Heart left ventricle (tissue), 16 donors: ENCODE results near the gene SPATA21. TPM values are rescaled to one million over a fixed set of nuclear protein-coding genes. Genes with fewer than 3 reads are reported as not detected.
A peak's percentile ranks its signal among the peaks of the same experiment; 100 is the strongest.

ENCODE experiments used
- ATAC-seq, 4 donors: fragments of 200-7000 bp; cut with Tn5 transposase; one replicate each; pipeline ENCODE4 v1.9.1; 2020 to 2022; ENCODE audit warnings: moderate library complexity in 4 of 4, mild to moderate bottlenecking in 3 of 4, moderate number of reproducible peaks in 1 of 4
- DNase-seq, 5 donors: peaks; one replicate each; pipeline ENCODE4 v3.0.0-alpha.2; 2020
- H3K27ac ChIP-seq, 12 donors: fragments of 200-600 bp; sonication (generic) in 4 of 12; one replicate each; pipeline versions ENCODE4 v1.5.0 to v1.8.0; 2016 to 2022; ENCODE audit warnings: mild to moderate bottlenecking in 2 of 12
- H3K27me3 ChIP-seq, 9 donors: fragments of 200-600 bp; sonication (generic) in 2 of 9; one replicate each; pipeline versions ENCODE4 v1.5.1 to v1.8.0; 2016 to 2022; ENCODE audit warnings: mild to moderate bottlenecking in 3 of 9
- H3K36me3 ChIP-seq, 9 donors: fragments of 200-600 bp; sonication (generic) in 2 of 9; one replicate each; pipeline versions ENCODE4 v1.5.0 to v1.8.0; 2018 to 2022; ENCODE audit warnings: mild to moderate bottlenecking in 2 of 9
- H3K4me1 ChIP-seq, 12 donors: fragments of 200-600 bp; sonication (generic) in 4 of 12; one replicate each; pipeline versions ENCODE4 v1.5.0 to v1.8.0; 2016 to 2022; ENCODE audit warnings: mild to moderate bottlenecking in 3 of 12
- H3K4me3 ChIP-seq, 12 donors: fragments of 200-600 bp; sonication (generic) in 4 of 12; one replicate each; pipeline versions ENCODE4 v1.5.0 to v1.8.0; 2017 to 2022; ENCODE audit warnings: mild to moderate bottlenecking in 9 of 12, moderate library complexity in 4 of 12
- H3K9me3 ChIP-seq, 12 donors: fragments of 200-600 bp; sonication (generic) in 4 of 12; one replicate each; pipeline versions ENCODE4 v1.5.0 to v1.8.0; 2016 to 2022; ENCODE audit warnings: mild to moderate bottlenecking in 1 of 12
- POLR2A ChIP-seq, 2 donors: fragments of 450-650 bp; IDR thresholded peaks; one replicate each; pipeline ENCODE4 v1.6.1; 2017; ENCODE audit warnings: antibody characterized with exemption in 2 of 2, mild to moderate bottlenecking in 2 of 2, moderate library complexity in 2 of 2
- WGBS, 4 donors: extraction: QIAGEN DNeasy Blood & Tissue Kit in 2 of 4; methylation state at CpG; one replicate each; pipeline versions ENCODE4 v1.1.5 to v1.1.7; 2013 to 2018; 5-methylcytosine and 5-hydroxymethylcytosine counted together
- intact Hi-C, 10 donors: fragments of 100-400 bp; cut with DNase I; formaldehyde crosslinking; loops; one replicate each; pipeline versions ENCODE4 v1.11.1 to v1.14.2; 2022
- polyA plus RNA-seq, 2 donors: library from polyadenylated mRNA; stranded (reverse); fragments of 200-250 nt; gene quantifications; one replicate each; pipeline ENCODE4 v1.2.3, GENCODE V29; 2013
- total RNA-seq, 9 donors: library from RNA; depleted of rRNA in 2 of 9; stranded (reverse); fragments of >200 nt in 2 of 9; fragmentation: NEBNext Ultra II Directional in 3 of 9; extraction: Animal tissue kit (Norgen Biotek cat#: 25700) in 3 of 9; gene quantifications; one replicate each; pipeline versions ENCODE4 v1.1.0 to v1.2.4, GENCODE V29; 2016 to 2023
- TF ChIP-seq, protein P1 (sequence below), 12 donors: fragments of 200-600 bp; sonication (generic) in 4 of 12; IDR thresholded peaks; one replicate each; pipeline versions ENCODE4 v1.5.0 to v1.8.0; 2018 to 2022; ENCODE audit warnings: antibody characterized with exemption in 12 of 12, mild to moderate bottlenecking in 5 of 12
- donor health status: ischemic (EF 13 %, LVEDD 7.1; RV severe dilation, severe dysfunction).
- donor health status: healthy with polysubstance abuse.
- donor health status: DM: no; HTN: yes; CAD: no.
- donor health status: DM: no; HTN: no; CAD: no.
- donor health status: ischemic (EF 25% LVEDD 6.9; RV normal size, moderate dysfunction).
- donor health status: ischemic (EF 25% LVEDD 5.7; RV mildly dilated, moderate dysfunction).
- donor health status: healthy.
- donor health status: DM: yes; HTN: yes; CAD: no.
- donor health status: ischemic (EF 35%, LVEDD 5.7; RV mildly dilated, moderate dysfunction).
- donor health status: nonischemic (EF 11% LVEDD 7.7; RV severe dilation, severe dysfunction).
- donor health status: DM: yes; HTN: yes; CAD: no.
- donor health status: PGD.
- donor health status: ischemic (EF 29% LVEDD 5.4; RV normal size, mild dysfunction).
- donor health status: nonischemic (EF 23%, LVEDD 6.1; RV moderate dilation, normal function).

Gene SPATA21
- total and polyA plus RNA-seq, 11 donors = 0.06 to 0.08 TPM; not detected in 9

DNA sequence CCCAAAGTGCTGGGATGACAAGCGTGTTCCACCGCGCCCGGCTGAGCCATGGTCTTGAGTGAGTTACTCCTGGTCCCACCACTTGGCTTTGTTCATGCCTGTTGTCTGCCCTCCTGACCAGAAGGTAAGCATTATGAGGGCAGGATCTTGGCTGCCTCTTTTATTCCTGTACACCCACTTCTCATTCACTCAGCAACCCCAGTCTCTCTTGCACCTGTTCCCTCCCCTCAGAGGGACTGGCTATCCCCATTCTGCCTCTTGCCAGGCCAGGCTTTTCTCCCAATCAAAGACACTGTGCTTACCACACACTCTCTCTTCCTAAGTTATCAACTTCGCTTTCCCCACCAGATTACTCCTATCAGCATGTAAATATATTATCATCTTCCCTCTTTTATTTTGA lies 26.4 kb downstream of the SPATA21 start:
- DNase-seq (peak in 1 of 5 donors; percentile 48), ATAC-seq (no peak)
- Histone ChIP-seq H3K4me1 (no peaks in the 10 kb centered on the region), H3K27ac (no peak overlapping the region), H3K27me3 (no peaks in the 10 kb centered on the region), H3K4me3 (no peak overlapping the region), H3K36me3 (no peaks in the 10 kb centered on the region), H3K9me3 (no peaks in the 10 kb centered on the region)
- TF ChIP-seq, protein P1, sequence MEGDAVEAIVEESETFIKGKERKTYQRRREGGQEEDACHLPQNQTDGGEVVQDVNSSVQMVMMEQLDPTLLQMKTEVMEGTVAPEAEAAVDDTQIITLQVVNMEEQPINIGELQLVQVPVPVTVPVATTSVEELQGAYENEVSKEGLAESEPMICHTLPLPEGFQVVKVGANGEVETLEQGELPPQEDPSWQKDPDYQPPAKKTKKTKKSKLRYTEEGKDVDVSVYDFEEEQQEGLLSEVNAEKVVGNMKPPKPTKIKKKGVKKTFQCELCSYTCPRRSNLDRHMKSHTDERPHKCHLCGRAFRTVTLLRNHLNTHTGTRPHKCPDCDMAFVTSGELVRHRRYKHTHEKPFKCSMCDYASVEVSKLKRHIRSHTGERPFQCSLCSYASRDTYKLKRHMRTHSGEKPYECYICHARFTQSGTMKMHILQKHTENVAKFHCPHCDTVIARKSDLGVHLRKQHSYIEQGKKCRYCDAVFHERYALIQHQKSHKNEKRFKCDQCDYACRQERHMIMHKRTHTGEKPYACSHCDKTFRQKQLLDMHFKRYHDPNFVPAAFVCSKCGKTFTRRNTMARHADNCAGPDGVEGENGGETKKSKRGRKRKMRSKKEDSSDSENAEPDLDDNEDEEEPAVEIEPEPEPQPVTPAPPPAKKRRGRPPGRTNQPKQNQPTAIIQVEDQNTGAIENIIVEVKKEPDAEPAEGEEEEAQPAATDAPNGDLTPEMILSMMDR (IDR thresholded peaks at IDR 0.05) = no peak
- no peak for TF ChIP-seq POLR2A (IDR thresholded peaks at IDR 0.05)
- intact Hi-C loops = no loop called here
- WGBS, 4 donors = 93 to 95% (median 94%) methylated on average over 5 of the region's 5 CpGs

GRCh38 chr1:16409536-16410152 lies 27.6 kb downstream of the SPATA21 start:
- Histone ChIP-seq H3K36me3 (no peaks in the 10 kb centered on the region), H3K4me1 (no peaks in the 10 kb centered on the region), H3K27ac (no peak overlapping the region), H3K4me3 (no peak overlapping the region), H3K27me3 (no peaks in the 10 kb centered on the region), H3K9me3 (no peaks in the 10 kb centered on the region)
- 82 to 87% (median 84%) methylated on average over 24 to 25 of the region's 25 CpGs for WGBS, 4 donors
- intact Hi-C loops = no loop called here
- TF ChIP-seq, protein P1 (IDR thresholded peaks at IDR 0.05) = no peak
- no peak for TF ChIP-seq POLR2A (IDR thresholded peaks at IDR 0.05)
- ATAC-seq = peak in 2 of 4 donors; percentile 11 to 14
- peak in 1 of 5 donors; percentile 28 for DNase-seq

DNA sequence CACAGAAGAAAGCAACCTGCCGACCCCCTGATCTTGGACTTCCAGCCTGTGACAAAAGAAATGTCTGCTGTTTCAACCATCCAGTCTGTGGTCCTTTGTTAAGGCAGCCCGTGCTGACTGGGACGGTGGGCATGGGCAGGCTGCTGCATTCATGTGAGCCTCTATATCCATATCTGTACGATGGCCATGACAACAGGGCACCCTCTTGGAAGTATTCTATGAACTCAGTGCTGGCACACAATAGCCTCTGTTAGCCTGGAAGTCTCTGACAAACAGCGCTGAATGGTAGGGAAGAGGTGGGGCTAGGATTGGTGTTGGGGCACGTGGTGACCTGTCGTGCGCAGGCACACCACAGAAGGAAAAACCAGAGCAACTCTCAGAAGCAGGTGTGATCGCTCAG lies 30.4 kb downstream of the SPATA21 start:
- H3K4me3 ChIP-seq = no peak overlapping the region
- no peaks in the 10 kb centered on the region for H3K9me3 ChIP-seq
- no peaks in the 10 kb centered on the region for H3K4me1 ChIP-seq
- TF ChIP-seq, protein P1 (IDR thresholded peaks at IDR 0.05) = no peak
- WGBS, 4 donors = 81 to 91% (median 90%) methylated on average over 9 of the region's 9 CpGs
- no peaks in the 10 kb centered on the region for H3K27me3 ChIP-seq
- ATAC-seq = no peak
- no peak overlapping the region for H3K27ac ChIP-seq
- peak in 1 of 5 donors; percentile 18 for DNase-seq
- H3K36me3 ChIP-seq = no peaks in the 10 kb centered on the region
- intact Hi-C loops = no loop called here

GRCh38 chr1:16405441-16405840 lies 31.8 kb downstream of the SPATA21 start:
- WGBS, 4 donors = 72 to 84% (median 77%) methylated on average over 5 of the region's 5 CpGs
- H3K36me3 ChIP-seq = no peaks in the 10 kb centered on the region
- H3K27me3 ChIP-seq = no peaks in the 10 kb centered on the region
- H3K4me3 ChIP-seq = no peak overlapping the region
- no peaks in the 10 kb centered on the region for H3K4me1 ChIP-seq
- H3K27ac ChIP-seq = no peak overlapping the region
- ATAC-seq (no peak), DNase-seq (no peak)
- H3K9me3 ChIP-seq = no peaks in the 10 kb centered on the region
- intact Hi-C loops = no loop called here
- TF ChIP-seq, protein P1 (IDR thresholded peaks at IDR 0.05) = no peak
- no peak for TF ChIP-seq POLR2A (IDR thresholded peaks at IDR 0.05)
